HEK293 (cell line): ENCODE data around the gene STIM1.

Source experiments
- BCL11A ChIP-seq: fragments of 450-650 bp; formaldehyde crosslinking; IDR thresholded peaks from 2 replicates; pipeline ENCODE4 v1.5.1; 2016; ENCODE audit warnings: low read depth, missing biosample characterization, missing genetic modification characterization
- ZNF394 ChIP-seq: fragments of 450-650 bp; formaldehyde crosslinking; IDR thresholded peaks from 2 replicates; pipeline ENCODE4 v1.5.1; 2016; ENCODE audit warnings: missing biosample characterization, missing genetic modification characterization, mild to moderate bottlenecking, moderate library complexity, borderline replicate concordance
- TF ChIP-seq, protein P1 (sequence below): sonication (generic); formaldehyde crosslinking; IDR thresholded peaks from 2 replicates; pipeline ENCODE4 v1.8.1; 2022; ENCODE audit warnings: mild to moderate bottlenecking, moderate library complexity, missing genetic modification reagents

DNA sequence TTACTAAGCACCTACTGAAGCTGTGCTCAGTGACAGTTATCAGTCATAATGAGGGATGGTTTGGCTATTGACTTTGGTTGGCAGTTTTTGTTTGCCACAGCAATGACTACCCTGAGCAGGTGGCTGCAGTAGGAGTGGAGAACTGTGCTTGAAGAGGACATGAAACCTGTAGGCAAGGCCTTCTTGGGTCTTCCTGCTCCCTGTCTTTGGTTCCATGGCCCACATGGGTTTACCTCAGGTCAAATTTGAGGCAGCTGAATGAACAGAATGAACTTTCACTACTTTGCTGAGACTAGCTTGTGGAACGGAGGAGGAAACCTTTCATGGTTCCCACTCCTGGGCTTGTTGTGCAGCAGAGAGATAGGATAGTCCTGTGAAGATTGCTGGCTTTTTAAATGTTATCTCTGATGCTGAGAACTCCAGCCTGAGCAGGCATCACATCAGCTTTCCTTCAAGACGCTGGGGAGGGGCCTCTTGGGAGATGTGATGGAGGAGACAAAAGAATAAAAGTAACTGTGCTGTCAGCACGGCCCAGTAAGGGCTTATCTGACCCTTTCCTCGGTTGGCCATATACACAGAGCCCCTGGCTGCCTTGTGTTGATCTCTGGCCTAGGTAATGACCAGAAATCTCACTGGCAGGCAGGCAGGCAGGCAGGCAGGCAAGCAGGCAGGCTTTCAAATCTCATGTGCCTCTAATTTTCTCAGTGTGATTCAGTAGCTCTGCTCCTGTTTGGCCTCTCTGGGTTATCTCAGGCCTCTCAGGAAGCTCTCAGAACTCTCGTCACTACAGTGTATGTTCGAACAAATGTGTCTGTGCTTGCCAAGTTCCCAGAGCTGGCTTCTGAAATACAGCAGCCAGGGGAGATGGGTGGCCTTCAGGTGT lies 12.0 kb downstream of the STIM1 start:
- TF ChIP-seq ZNF394 (tag by site-specific recombination), result no peak
- TF ChIP-seq BCL11A (tag by site-specific recombination), result no peak
- TF ChIP-seq, protein P1, sequence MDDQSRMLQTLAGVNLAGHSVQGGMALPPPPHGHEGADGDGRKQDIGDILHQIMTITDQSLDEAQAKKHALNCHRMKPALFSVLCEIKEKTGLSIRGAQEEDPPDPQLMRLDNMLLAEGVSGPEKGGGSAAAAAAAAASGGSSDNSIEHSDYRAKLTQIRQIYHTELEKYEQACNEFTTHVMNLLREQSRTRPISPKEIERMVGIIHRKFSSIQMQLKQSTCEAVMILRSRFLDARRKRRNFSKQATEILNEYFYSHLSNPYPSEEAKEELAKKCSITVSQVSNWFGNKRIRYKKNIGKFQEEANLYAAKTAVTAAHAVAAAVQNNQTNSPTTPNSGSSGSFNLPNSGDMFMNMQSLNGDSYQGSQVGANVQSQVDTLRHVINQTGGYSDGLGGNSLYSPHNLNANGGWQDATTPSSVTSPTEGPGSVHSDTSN (CRISPR knock-in tag), result no peak
